Mesenteric fat pad (tissue), 1 donor: ENCODE data around the gene TMEM134. TPM values are rescaled to one million over a fixed set of nuclear protein-coding genes. Genes with fewer than 3 reads are reported as not detected.

Experiments
- DNase-seq: peaks from one replicate; pipeline ENCODE4 v3.0.0-alpha.2; 2020; ENCODE audit warnings: low spot score
- total RNA-seq: library from RNA; stranded (reverse); fragmentation: NEBNext Ultra II Directional; extraction: Animal tissue kit (Norgen Biotek cat#: 25700); gene quantifications from one replicate; pipeline ENCODE4 v1.2.1, GENCODE V29; 2021
- donor health status: DM: yes; HTN: yes; CAD: no.

The TMEM134 gene
- total RNA-seq, 1 donor from 2014 or later, result 43.2 TPM

DNA sequence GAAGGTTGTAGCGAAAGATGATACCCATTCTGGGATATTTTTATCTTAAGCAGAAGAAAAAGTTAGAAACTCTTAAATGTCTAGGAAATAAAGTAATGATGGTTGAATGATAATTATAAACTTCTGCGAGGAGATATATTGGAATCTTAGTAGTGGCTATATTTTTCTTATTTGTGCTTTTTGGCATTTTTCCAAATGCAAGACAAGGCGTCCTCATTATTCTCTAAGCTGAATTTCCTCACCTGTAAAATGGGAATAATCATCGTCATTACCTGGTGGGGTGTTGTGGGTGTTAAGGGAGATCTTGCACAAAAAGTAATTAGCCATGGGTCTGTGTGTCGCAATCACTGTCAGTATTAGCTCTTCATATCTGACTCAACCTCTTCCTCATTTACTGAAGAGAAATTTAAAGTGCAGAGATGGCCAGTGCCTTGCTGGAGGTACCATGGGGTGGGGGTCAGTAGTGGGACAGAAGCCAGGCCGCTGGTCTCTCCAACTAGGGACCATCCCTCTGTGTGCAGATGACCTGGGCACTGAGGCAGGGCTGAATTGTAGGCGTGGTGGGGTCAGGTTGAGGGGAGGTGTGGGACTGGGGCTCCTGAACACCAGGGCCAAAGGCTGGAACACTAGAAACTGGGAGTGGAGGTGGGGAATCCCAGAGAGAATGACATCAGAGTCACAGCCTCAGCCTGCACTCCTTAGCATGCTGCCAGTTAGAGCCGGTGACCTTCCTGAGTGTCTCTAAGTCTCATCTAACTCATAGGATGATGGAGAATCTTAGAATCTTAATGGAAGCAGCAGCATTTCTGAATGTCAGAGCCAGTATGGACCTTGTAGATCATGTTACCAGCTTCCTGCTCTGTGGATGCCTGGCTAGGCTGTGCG lies 32.0 kb upstream of the TMEM134 start:
- no peak for DNase-seq

DNA sequence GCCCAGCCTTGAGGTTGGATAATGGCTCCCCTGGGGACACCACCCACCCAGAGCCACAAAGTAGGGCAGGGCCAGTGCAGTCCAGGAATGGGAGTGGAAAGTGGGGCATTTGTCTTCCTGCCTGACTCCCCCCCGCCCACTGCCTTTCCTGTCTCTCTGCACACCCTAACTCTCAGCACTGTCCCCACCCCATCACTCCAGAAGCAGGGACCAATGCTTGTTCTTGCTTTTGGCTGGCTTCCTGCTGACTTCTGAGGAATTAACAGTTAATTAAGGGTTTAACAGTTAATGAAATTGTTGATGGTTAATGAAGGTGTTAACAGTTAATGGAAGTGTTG lies 31.4 kb upstream of the TMEM134 start:
- no peak for DNase-seq

- DNase-seq, result no peak
Observed at GRCh38 chr11:67499808-67500483, 30.9 kb upstream of the TMEM134 start.

- no peak for DNase-seq
Observed at GRCh38 chr11:67498544-67498972, 29.5 kb upstream of the TMEM134 start.

DNA sequence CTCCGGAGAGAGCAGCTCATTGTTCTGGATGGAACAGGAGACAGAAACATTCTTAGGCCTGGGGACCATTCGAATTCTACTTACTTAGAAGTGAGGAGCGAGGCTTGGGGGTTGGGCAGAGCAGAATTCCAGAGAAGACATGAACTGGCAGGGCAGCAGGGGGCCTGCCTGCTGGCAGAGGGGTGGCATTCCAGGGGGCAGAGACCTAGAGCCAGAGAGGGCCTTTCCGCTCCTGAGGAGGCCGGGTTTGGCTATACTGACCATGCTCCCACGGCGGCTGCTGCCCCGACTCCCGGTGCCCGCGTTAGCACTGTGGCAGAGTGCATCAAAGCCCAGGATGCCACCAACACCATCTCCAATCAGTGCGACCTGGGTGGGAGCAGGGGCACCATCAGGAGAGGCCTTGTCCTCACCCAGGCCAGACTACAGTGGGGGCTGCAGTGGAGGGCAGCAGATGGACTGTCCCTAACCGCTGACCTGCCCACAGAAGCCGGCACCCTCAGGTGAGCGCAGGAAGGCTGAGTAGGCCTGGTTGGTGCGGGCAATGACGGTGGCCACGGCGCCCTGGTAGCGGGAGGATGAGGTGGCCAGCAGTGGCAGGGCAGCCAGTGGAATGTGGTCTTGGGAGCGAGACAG lies 28.7 kb upstream of the TMEM134 start:
- no peak for DNase-seq

DNA sequence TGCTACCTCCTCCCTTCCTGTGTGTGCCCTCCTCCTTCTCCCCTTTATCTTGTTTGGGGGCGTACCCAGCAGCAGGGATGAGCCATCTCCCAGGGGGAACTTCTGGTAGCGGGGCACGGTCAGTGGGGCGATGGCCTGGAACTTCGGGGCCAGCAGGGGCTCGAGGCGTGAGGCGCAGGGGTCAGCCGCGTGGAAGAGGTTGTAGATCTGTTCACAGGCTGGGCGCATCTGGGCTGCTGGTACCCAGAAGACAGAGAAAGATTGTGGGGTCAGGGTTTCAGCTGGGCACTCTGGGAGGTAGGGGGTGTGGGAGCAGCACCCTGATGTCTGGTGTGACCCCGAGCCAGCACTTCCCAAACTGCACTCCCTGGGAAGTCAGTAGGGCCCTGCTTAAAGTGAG lies 27.1 kb upstream of the TMEM134 start:
- no peak for DNase-seq

- no peak for DNase-seq
Observed at GRCh38 chr11:67495234-67496005, 26.4 kb upstream of the TMEM134 start.

DNA sequence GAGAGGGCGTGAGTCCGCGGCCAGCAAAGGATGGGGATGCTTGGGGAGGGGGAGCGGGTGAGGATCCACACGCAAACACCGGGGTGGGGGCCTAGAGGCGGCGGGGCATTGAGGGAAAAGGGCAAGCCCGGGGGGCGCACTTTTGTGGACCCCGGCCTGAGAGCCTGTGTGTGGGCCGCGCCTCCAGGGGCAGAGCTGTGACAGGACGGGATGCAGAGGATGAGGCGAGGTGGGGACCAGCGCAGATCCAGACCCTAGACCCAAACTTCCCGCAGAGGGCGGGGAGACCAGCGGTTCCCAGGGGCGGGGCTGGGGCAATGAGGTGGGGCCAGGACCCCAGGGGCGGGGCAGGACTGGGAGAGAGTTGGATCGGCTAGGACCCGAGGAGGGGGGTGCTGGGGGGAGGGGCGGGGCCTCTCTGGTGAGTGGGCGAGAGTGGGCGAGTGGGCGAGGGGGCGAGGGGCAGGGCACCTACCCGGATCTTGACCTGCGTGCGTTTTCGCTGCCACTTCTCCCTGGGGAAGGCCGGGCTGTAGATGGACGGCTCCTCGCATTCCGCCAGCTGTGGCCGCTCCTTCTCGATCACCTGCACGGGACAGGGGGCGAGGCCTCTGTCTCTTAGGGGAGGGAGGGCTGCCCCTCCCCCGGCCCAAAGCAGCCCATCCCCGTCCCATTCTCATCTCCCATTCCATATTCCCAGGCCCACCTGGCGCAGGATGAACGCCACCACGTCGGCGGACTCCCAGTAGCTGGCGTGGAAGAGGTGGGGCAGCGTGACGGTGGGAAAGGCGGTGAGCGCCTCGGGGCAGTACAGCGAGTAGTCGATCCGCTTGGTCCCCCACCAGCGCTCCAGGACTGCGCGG lies 25.6 kb upstream of the TMEM134 start:
- DNase-seq, result no peak

DNA sequence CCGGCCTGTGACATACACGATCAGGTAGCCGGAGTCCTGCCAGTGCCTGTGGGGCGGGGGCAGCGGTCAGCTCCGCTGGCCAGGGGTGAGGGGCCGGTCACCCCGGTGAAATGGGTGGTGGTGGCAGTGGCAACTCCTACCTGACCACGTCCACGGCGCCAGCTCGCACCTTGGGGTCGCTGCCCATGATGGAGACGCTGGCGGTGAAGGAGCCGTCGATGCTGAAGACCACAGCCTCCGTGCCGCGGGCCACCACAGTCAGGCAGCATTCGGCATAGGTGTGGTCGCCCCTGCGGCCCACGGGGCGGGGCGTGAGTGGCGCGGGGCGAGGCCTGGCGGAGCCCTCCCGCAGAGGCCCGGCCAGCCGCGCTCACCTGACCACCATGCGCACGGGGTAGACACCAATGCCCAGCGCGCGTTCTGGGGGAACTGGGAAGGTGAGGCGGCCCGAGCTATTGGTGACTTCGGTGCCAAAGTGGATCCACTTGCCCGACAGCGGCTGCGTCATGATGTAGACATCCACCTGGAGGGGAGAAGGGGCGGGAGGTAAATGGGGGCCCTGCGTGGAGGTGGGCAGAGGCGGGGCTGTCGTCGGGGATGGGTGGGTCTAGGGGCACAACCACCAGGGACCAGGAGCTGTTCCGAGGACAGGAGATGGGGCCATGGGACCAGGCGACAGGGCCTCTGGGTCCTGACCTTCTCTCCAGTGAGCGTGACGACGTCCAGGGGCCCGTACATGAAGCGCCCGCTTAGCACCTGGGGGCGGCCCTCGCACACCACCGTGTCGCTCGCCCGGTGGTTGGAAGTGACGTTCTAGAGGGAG lies 24.7 kb upstream of the TMEM134 start:
- DNase-seq, result no peak

DNA sequence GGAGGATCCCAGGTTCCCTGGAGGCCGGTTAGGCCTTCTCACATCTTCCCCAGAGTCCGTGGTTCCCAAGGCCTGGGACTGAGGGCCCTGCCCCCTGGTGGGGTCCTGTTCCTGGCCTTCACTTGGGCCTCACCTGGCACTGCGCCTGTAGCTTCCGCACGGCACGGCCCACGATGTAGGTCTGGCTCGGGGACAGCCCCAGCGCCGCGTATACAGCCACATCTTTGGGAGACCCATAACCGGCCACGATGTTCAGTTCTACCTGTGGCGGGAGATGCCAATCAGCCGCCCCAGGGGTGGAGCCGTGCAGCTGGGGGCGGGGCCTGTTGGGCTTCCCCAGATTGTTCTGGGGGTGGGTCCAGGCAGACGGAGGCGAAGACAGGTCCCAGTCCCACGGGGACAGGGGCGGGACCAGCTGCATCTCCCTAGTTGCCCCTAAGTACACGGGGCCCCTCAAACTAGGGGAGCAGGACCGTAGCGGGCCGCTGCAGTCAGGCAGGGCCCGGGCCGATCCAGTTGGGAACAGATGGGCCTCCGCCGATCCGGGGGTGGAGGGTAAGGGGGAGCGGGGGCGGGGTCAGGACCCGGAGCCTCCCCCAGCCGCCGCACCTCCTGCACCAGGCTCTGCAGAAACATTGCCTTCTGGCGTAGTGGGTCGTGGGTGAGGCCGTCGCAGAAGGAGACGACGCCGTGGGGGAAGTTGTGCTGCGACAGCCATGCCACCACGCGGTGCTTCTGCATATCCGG lies 23.9 kb upstream of the TMEM134 start:
- DNase-seq, result no peak

- DNase-seq, result no peak
Observed at GRCh38 chr11:67492069-67492727, 23.1 kb upstream of the TMEM134 start.

DNA sequence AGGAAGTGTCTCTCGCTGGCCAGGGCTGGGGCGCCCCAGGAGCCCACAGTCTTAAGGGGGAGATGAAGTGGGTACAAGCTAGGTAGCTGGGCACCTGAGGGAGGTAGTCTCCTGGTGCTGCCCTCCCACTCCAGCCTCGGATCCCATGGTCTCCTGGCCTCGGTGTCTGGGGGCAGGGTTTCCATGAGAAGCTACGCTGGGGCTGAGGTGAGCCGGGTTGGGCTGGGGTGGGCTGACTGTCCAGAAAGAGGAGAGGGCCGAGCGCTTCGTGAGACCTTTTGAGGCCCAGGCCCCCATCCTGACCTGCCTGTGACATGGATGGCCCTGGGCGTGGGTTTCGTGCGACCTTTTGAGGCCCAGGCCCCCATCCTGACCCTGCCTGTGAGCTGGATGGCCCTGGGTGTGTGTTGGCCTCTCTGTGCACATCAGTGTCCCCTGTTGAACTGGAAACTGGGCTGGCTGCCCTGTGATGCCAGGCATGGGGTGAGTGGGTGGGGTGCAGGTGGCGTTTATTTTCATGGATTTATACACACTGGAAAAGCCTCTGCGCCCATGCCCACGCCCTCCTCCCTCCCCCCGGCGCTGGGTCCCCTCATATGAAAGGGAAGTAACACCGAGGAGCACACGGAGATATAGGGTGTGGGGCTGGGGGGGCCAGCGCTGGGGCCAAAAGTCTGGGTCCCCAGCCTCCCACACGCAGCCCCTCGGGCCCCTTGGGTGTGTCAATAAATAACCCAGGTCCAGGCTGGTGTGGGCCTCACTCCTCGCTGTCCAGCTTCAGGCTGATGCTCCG lies 22.4 kb upstream of the TMEM134 start:
- no peak for DNase-seq

GRCh38 chr11:67490727-67491065 lies 21.6 kb upstream of the TMEM134 start:
- no peak for DNase-seq

GRCh38 chr11:67489885-67490726 lies 21.1 kb upstream of the TMEM134 start:
- no peak for DNase-seq

GRCh38 chr11:67489203-67489884 lies 20.3 kb upstream of the TMEM134 start:
- no peak for DNase-seq
